HG02588 (cell line): ENCODE data around the gene CEACAM3.

Experiments
- ATAC-seq: cut with Tn5 transposase; IDR thresholded peaks from one replicate; pipeline ENCODE4 v1.9.1; 2021; ENCODE audit warnings: mild to moderate bottlenecking, moderate library complexity; ENCODE audit not compliant: unreplicated experiment

CEACAM3 gene

DNA sequence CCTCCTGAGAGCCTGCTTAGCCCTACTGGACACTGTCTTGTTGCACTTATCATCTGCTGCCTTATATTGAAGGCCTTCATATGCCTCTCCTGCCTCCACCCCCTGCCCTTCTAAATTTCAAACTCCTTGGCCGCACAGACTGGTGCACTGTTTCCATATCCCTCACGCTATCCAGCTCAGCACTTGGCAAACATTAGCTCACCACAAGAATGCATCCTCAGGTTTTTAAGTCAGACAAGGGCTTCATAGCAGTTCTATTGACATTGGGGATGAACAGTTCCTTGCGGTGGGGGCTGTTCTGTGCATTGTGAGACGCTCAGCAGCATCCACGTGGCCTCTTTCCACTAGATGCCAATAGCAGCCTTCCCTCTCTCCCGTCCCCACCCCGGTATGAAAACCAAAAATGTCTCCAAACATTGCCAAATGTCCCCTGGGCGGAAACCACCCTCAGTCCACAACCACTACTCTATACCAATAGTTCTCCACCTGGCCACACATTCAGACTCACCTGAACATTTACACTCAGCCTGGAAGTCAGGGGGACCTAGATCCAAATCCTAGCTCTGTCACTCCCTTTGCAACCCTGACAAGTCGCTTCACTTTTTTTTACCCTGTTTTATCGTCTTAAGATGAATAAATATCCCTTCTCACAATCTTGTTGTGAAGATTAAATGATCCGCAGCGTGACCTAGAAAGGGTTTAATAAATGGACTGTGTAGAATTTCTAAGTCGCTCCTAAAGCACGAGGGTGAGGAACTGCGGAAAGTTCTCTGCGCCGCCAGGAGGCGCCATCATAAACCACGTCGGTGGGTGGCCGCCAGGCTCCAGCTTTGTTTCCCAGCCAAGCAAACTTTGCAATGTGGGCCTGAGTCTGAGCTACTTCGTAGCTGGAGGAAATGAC lies 3.6 kb upstream of the CEACAM3 start:
- ATAC-seq, result no peak

- no peak for ATAC-seq
These were observed 3.0 kb upstream of the CEACAM3 start for GRCh38 chr19:41793414-41793727.

DNA sequence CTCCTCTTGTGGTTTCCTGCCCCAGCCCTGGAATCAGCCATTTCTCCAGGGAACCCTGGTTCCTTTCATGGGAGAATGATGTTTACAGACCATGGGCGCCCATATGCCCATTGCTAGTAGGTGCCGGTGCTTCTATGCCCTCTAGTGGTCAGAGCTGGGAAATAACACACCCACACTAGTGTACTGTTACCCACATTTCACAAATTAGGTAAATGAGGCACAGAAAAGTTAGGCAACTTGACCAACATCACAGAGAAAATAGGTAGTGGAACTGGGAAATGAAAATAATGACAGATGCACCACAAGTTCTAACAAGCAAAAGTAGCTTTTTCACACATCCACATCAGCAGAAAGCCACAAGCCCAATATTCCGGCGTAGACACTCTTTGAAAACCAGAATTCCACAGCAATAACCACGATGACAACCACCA lies 1.3 kb upstream of the CEACAM3 start:
- no peak for ATAC-seq

DNA sequence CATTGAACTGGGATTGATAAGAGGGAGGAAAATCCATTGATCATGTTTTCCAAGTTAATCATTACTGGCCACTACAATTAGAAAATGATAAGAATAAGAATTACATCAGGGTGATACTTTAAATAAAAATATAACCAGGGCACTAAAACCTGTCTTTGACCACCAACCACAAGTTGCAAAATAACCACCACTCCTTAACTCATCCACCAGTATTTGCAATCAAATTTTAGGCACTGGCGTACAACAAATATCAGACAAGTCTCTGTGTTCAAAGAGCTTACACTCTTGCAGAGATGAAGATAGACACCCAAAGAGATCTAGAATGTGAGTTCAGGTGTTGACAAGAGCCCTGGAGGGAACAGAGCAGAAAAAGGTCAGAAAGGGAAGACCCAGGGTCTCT lies 514 bp downstream of the CEACAM3 start:
- no peak for ATAC-seq

- no peak for ATAC-seq
These were observed 3.1 kb downstream of the CEACAM3 start for GRCh38 chr19:41799444-41800000.

- ATAC-seq, result no peak
These were observed 4.6 kb downstream of the CEACAM3 start for GRCh38 chr19:41801031-41801430.

GRCh38 chr19:41801792-41802211 lies 5.4 kb downstream of the CEACAM3 start:
- no peak for ATAC-seq

DNA sequence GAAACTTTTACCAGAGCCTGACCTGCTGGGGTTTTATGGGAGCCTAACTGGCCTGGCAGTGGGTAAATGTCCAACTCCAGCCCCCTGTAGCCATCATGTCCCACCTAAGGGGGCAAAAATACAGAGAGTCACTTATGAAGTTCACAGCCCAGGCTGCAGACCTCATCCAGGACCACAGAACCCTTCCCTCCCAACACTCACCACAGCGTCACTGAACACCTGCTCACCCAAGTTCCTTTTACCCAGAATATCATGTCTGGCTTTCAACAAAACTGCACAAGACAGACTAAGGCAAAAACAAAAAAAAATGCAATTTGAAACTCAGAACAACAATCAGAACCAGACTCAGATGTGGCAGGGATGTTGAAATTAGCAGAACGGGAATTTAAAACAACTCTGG lies 6.4 kb downstream of the CEACAM3 start:
- no peak for ATAC-seq

- no peak for ATAC-seq
These were observed 7.9 kb downstream of the CEACAM3 start for GRCh38 chr19:41804336-41804735.

GRCh38 chr19:41807176-41807575 lies 10.8 kb downstream of the CEACAM3 start:
- no peak for ATAC-seq

- no peak for ATAC-seq
These were observed 12.5 kb downstream of the CEACAM3 start for GRCh38 chr19:41808663-41809566.

GRCh38 chr19:41810301-41810700 lies 13.9 kb downstream of the CEACAM3 start:
- ATAC-seq, result no peak

DNA sequence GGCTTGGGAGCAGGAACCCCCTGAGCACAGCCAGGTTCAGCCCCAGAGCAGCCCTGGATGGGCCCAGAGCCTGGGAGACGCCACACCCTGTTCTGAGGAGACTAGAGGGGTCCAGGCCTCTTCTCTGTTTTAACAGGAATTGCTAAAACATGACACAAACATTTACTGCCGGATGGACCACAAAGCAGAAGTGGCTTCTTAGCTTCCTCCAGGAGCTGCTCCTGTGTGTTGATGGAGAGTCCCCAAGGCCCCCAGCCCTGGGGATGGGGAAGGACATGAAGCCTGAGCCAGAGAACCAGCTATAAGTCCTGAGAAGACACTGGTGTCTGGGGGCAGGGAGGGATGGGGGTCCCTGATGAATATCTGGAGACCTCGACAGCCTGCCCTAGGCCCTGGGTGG lies 14.6 kb downstream of the CEACAM3 start:
- ATAC-seq, result no peak

- ATAC-seq, result no peak
These were observed 15.6 kb downstream of the CEACAM3 start for GRCh38 chr19:41811981-41812380.

GRCh38 chr19:41813911-41814310 lies 17.5 kb downstream of the CEACAM3 start:
- no peak for ATAC-seq

- ATAC-seq, result no peak
These were observed 18.9 kb downstream of the CEACAM3 start for GRCh38 chr19:41815301-41815700.

GRCh38 chr19:41816761-41817160 lies 20.4 kb downstream of the CEACAM3 start:
- ATAC-seq, result no peak

DNA sequence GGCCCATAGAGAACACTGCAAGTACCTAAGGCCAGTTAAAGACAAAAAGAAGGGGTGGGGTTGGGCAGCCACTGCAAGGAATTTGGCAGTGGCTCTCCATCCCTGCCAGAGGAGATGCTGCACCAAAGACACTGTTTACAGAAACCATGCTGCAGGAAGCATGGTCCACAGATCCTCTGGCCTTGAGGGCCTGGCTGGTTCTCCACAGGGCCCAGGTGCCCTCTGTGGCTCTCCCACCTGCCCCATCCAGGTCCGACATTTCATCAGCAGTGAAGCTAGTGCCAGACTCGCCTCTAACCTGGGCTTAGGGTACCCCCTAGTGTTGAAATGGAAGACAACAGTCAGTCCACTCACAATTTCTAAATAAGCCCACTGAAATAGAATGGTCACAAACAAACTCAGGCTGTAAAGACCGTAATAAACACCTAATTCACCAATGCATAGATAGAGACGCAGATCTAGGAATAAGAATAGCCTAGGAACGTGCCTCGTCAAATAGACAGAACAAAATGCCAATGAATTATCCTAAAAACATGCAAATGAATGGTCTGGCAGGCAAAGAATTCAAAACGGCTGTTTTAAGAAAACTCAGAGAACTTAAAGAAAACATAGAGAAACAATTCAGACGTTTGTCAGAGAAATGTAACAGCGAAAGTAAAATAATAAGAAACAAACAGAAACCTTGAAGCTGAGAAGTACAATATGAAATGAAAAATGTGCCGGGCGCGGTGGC lies 24.8 kb downstream of the CEACAM3 start:
- no peak for ATAC-seq

DNA sequence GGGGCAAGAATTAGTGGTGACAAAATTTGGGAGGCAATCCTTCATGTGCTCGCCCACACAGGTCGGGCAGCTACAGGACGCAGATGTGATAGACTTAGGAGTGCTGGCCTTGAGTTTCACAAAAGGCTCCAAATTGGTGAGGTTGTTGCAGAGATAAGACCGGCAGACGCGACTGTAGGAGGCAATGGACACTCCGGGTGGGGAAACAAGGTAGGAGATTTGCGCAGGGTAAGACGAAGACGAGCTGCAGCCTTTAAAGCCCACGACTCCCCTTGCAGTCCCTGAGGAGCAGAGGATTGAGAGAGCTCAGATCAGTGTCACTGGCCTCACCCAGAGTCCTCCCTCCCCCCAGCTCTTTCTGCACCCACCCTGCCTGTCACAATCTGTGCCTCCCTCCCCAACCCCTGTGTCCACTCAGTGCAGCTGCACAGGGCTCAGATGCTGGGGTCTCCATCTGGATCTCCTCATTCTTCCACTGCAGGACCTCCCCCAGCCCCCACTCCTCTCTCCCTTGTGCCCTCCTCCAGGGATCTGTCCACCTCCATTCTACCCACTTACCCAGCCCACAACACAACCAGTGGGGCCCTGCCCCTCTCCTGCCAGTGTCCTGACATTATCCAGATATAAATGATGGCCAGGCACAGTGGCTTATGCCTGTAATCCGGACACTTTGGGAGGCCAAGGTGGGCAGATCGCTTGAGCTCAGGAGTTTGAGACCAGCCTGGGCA lies 41.8 kb downstream of the CEACAM3 start:
- ATAC-seq, result no peak

DNA sequence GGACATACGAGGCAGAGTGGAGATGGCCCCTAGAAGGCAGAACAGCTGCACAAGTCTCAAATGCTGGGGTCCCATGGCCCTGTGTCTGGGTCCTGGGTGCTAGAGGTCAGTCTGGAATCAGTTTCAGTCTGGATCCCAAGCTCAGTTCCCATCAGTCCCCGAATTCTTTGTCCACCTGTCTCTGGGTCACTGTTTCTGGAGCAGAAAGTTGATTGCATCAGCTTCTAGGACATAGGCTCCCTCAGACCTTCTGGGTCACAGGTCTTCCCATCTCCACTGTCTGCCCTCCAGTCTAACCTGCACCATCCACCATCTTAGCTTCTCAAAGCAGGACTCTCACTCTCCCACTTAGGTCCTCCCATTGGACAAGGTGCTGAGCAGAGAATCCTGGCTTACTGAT lies 42.8 kb downstream of the CEACAM3 start:
- no peak for ATAC-seq
